GM21529 (cell line): ENCODE data around the gene LETM1.
"Not testable (repeated sequence)": the region's sequence is repeated elsewhere in the genome, so short reads cannot be mapped to it uniquely, and the experiment has no call there.

Experiments used
- ATAC-seq: cut with Tn5 transposase; IDR thresholded peaks from one replicate; pipeline ENCODE4 v1.9.1; 2021; ENCODE audit not compliant: unreplicated experiment

The LETM1 gene

GRCh38 chr4:1852904-1853623, 2.9 kb downstream of the LETM1 start:
- no peak for ATAC-seq

DNA sequence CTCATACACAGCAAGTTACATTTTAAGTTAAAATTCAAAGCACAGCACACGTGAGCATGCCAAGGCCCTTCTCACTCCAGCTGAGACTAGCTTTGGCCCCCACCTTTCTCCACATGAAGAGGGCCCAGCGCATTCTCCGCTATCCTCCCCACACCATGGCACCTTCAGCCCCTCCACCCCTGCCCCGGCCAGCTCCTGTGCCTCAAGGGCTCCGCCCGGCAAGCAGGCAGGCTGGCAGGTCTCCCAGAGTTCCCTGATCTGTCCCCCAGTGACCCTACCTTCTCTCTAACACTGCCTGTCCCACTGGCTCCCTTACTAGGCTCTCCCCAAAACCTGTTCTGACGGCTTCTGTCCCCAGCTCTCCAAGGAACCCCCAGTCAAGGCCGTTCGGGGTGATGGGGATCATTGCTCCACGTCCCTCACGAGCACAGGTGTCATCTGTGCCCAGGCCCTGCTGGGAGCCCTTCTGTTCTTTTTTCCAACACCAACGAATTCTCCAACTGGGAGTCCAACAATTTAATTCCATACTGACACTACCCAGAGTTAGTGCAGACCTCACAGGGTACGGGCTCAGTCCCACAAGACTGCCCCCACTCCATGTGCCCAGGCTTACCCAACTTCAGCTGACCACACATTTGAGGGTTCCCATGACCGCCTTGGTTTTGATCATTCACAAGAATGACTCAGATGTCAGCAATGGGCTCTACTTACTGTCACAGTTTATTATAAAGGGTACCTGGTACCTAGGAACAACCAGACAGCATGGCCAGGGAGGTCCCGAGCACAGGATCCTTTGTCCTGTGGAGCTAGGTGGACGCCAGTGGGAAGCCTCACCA, 4.2 kb downstream of the LETM1 start:
- no peak for ATAC-seq

GRCh38 chr4:1851160-1851559, 4.8 kb downstream of the LETM1 start:
- ATAC-seq: no peak

- no peak for ATAC-seq
Measured at GRCh38 chr4:1850276-1850675, 5.7 kb downstream of the LETM1 start.

DNA sequence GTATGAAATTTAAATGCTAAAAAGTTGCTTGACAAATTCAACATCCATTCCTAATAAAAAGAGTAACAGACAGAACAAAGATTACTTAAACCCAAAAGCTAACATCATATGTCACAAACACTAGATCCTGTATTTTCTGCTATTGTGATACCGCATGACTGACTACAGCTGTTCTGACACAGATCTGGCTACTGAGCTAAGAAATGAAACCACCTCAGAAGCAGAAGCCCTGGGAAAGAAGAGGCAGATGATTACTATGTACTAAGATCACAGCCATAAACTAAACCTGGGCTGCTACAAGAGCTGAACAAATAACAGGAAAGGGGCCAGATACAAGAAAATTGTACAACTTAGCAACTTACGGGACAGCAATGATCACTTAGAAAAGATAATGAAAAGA, 9.4 kb downstream of the LETM1 start:
- peak; percentile 54 for ATAC-seq

GRCh38 chr4:1844618-1845017, 11.3 kb downstream of the LETM1 start:
- not testable (repeated sequence) for ATAC-seq

DNA sequence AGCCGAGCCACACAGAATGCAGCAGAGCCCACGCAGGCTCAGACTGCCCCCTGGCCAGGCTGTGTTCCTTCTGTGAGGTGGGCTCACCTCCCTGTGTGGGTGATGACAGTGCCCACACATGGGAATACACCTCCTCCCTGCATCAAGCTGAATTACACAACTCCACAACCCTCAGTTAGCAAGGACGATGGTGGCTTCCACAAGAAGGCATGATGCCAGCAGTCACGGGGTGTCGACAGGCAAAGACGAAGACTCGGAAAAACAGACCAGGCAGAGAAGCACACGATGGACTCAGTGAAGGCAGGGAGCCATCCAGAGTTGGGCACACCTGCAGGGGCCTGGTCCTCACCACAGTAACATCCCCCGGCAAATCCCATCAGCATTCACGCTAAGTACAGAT, 12.1 kb downstream of the LETM1 start:
- no peak for ATAC-seq

GRCh38 chr4:1842993-1843448, 12.9 kb downstream of the LETM1 start:
- no peak for ATAC-seq

DNA sequence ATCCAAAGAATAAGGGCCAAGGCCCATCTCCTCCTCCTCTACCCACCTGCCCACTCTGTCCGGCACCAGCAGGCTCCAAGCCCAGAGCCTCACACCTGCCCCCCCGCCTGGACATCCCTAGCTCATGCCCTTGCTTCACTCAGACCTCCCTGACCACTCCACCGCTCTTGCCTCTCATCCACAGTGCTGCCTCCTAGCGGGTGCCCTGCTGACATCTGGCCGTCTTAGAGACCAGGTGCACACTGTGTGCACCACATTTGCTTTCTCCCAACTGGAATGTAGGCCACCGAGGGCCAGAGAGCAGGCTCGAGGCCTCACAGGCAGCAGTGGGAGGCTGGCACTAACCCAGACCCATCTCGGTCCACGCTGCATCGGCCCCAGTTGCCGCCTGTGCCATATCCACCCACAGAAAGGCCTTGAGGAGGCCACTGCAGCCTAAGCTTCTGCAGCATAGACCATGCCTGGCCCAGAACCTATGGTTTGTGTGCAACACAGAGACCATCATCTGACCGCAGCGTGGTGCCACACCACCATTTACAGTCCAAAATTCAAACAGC, 13.5 kb downstream of the LETM1 start:
- ATAC-seq: no peak

DNA sequence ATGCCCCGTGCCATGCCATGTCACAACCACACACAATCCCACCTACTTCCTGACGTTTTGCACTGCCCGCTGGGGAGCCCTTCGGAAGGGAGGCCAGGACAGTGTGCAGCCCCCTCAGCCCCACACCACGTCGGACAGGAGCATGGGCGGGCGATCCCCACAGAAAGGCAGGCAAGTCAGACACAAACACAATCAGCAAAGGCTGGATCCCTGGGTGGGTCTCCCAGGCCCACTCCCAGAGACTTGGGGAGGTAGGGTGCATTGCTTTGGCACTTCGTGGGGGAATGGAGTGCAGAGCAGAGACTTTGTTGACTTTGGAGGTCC, 14.1 kb downstream of the LETM1 start:
- no peak for ATAC-seq

DNA sequence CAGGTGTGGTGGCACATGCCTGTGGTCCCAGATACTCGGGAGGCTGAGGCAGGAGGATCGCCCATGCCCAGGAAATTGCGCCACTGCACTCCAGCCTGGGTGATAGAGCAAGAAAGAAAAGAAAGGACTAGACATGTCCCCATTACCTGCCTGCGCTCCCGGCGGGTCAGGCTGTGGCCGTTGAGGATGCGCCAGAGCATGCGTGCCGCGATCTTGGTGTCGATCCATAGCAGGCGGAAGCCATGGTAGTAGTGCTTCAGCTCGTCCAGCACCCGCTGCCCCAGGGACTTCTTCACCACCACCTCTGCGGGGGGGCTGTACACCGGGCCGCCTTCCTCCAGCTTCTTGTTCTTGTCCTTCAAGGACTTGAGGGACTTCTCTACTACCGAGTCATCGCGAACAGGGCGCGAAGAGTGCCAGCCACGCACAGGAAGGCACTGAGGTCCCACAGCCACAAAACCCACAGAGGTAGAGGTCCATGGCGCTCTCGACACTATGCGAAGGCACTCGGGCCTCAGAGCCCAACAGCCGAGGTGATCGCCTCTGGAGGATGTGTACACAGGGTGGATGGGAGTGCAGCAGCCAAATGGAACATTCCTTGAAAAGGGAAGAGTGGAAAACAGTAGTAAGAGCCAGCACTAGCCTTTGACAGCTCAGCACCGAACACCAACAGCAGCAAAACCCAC, 14.6 kb downstream of the LETM1 start:
- no peak for ATAC-seq

- ATAC-seq: no peak
Measured at GRCh38 chr4:1839282-1839681, 16.7 kb downstream of the LETM1 start.

GRCh38 chr4:1837069-1837468, 18.9 kb downstream of the LETM1 start:
- no peak for ATAC-seq

DNA sequence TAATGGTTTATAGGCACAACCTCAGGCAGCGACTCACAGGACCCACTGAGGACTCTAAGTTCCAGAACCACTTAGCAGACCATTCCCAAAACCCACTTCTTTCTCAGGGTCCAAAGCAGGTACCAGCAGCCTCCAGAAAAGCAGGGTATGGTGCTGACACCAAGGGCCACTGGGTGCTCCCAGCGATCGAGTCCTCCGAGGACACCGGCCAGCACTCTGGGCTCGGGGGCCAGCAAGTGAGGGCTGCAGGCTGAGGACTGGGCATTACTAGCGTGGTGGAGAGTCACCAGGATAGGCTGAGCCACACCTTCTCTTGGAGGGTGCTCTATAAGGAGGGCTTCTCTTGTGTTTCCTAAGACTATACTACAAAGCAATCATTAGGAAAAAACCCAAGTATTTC, 19.3 kb downstream of the LETM1 start:
- ATAC-seq: no peak

- not testable (repeated sequence) for ATAC-seq
Measured at GRCh38 chr4:1835836-1836235, 20.1 kb downstream of the LETM1 start.

DNA sequence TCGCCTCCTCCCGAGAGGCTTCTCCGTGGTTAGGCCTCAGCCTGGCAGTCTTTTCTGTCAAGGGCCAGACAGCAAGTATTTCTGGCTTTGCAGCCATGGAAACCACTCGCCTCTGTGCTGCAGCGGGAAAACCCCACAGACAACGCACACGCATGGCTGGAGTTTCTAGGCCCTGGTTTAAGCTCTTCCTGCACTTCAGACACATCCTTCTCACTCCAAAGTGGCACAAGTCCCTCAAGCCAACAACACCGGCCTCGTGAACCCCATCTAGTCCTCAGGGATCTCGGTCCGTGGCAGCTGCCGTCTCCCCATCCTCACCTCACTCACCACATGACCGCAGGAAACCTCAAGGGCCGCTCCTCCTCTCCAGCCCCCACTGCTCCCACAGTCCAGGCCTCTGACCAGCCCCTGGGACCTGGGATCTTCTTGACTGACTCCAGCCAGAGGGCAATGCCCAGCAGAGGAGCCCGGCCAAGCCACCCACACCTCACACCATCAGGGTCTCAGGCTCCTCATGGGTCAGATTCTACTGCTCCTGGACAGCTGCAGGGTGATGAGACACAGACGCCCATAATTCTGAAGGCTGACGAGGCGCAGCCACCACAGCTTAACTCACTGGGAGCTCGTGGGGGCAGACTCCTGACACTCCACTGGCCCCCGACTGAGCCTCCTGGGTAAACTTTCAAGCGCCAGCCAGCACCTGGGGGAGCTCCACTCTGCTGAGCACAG, 21.7 kb downstream of the LETM1 start:
- peak; percentile 77 for ATAC-seq

DNA sequence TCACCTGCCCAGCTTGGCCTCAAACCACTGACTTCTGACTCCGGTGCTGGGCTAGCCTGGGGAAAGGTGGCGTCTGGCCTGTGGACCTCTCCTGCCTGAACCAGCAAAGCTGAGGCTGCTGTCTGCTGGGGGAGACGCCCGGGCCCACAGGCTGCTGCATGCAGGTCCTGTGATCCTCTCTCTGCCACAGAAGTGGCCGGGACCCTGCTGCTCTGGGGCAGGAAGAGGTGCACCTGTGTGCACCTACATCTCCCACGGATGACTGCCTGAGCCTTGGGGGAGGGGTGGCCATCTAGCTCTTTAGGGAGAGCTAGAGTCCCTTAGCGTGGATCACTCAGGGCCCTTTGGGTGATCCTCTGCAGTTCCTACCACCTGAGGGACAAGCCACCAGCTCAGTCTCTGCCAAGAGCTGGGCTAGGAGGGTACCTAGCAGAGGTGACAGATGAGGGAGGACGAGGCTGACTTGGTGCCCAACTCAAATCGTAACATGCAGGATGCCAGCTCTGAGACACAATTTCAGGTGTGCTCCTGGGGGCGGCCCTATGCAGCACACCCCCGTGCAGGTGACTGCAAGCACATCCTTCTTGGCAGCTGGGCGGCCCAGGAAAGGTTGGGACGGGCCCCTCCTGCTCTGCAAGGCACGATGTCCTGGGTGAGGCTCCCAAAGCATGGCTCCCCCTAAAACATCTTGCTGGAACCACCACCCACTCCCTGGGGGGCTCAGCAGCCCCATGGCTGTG, 22.5 kb downstream of the LETM1 start:
- peak; percentile 28 for ATAC-seq

DNA sequence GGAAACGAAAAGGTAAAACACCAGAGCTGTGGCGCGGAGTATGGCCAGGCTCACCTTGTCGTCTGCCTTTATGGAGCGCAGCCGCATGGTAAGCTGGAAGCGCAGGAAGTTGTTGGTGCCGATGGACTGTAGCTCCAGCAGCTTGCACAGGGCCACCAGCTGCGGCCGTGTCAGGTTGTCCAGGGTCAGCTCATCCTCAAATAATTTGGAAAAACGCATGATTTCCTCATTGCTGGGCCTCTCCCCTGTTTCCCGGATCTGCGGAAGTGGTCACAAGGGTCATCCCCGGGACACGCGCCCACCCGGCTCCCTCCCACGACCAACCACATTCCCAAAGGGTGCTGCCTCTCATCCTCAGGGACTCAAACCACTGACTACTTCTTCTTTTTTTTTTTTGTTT, 23.3 kb downstream of the LETM1 start:
- no peak for ATAC-seq

DNA sequence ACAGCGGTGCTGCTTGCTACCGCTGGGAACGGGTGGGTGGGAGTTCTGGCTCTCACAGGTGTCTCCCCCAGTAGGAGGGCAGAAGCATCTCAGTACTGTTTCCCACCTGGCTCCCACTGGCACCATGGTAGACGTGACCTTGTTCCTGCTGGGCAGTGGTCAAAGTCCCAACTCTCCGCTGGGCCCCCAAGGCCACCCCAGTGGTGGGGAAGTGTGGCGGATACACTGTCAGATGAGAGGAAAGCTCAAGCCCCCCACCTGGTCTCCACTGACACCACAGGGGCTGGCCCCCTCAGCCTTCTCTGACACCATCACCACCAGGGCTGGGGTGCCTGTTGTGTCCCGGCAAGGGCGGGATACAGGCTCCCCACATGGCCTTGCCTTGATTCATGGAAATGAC, 24.6 kb downstream of the LETM1 start:
- ATAC-seq: no peak

GRCh38 chr4:1830642-1831228, 25.2 kb downstream of the LETM1 start:
- no peak for ATAC-seq
